Pulmonary artery endothelial cell (primary cell): ENCODE measurements around the gene SMARCA2. TPM values are rescaled to one million over a fixed set of nuclear protein-coding genes. Genes with fewer than 3 reads are reported as not detected.
"Not testable (repeated sequence)": the region's sequence is repeated elsewhere in the genome, so short reads cannot be mapped to it uniquely, and the experiment has no call there.

Experiments
- DNase-seq: peaks from one replicate; pipeline ENCODE4 v3.0.0-alpha.2; 2011; ENCODE audit warnings: low read depth, low spot score
- total RNA-seq: library from RNA; depleted of rRNA; stranded (reverse); fragments of >200 nt; gene quantifications from 2 replicates; pipeline ENCODE4 v1.2.3, GENCODE V29; 2014

Gene SMARCA2
- total RNA-seq, 1 donor from 2014 or later: 47.3 TPM

- no peak for DNase-seq
Observed at GRCh38 chr9:2138646-2139045, 123.5 kb downstream of the SMARCA2 start.

DNA sequence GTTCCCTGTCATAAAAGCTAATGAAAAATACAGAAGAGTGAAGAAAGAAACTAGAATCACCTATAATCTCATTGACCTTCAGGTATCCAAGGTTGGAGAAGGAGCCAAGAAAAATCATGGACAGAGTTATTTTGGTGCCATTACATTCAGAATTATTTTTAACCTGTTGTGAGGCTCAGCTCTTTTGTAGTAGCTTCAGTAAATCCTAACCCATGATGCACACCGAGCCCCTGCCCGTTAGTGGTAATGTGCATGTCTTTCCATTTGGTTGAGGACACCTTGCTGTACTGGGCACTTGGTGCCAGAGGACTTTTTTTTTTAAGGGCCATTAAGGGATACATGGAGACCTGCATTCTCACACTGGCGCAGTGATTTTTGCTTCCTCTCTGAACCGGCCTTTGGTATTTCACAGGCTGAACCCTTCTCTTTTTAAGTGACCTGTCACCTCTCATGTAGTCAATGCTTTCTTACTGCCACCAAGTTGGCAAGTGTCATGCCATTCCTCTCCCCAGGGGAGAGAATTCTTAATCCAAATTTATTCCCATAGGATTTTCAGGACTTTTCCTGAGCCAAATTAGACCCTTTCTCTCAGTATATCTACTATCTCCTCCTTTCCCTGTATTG, 125.6 kb downstream of the SMARCA2 start:
- no peak for DNase-seq

GRCh38 chr9:2142212-2142611, 127.1 kb downstream of the SMARCA2 start:
- DNase-seq: no peak

DNA sequence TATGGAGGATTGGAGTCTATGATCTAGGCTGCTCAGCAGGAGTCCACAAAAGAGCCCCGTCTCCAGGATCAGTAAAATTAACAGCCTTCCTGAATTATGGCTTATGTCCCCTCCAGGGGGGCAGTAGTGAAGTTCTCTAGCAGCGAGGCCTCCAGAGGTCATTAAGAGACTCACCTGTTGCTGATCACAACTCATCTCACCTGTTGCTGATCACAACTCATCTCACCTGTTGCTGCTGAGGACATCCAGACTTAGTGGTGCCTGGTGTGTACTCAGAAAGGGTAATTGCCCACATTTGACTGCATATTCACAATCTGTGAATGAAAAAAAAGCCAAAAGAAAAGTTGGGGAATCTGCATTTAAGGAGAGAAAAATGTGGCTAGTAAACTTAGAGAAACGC, 129.5 kb downstream of the SMARCA2 start:
- DNase-seq: no peak

GRCh38 chr9:2145746-2146145, 130.6 kb downstream of the SMARCA2 start:
- no peak for DNase-seq

- not testable (repeated sequence) for DNase-seq
Observed at GRCh38 chr9:2146700-2147099, 131.6 kb downstream of the SMARCA2 start.

DNA sequence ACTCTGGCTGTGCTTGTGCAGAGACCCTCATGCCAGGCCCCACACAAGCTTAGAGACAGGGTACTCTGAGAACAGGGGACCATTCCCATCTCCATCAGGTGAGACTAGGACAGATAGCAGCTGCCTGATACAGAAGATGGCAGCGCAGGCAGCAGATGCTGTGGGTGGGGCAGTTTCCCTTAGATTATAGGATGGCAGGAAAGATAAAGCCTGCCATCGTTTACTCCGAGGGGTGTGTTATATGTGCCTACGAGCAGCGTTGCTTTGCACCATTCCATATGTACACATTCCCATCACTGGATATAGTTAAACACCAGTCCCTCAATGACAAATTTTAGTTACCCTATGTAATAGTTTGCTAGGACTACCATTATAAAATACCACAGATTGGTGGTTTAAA, 135.2 kb downstream of the SMARCA2 start:
- no peak for DNase-seq

DNA sequence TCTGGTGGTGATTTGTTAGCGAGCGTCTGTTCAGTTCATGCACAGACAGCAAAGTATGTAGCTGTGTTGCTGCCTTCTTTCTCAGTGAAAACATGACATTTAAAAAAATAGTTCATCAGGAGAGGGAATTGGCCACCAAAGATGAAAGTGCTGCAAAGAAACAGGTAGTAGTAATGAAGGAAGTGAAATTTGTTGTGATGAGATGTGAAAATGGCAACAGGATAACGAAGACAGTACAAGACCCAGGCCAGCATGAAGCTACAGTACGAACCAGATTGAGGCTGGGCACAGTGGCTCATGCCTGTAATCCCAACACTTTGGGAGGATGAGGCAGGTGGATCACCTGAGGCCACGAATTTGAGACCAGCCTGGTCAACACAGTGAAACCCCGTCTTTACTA, 136.0 kb downstream of the SMARCA2 start:
- no peak for DNase-seq

DNA sequence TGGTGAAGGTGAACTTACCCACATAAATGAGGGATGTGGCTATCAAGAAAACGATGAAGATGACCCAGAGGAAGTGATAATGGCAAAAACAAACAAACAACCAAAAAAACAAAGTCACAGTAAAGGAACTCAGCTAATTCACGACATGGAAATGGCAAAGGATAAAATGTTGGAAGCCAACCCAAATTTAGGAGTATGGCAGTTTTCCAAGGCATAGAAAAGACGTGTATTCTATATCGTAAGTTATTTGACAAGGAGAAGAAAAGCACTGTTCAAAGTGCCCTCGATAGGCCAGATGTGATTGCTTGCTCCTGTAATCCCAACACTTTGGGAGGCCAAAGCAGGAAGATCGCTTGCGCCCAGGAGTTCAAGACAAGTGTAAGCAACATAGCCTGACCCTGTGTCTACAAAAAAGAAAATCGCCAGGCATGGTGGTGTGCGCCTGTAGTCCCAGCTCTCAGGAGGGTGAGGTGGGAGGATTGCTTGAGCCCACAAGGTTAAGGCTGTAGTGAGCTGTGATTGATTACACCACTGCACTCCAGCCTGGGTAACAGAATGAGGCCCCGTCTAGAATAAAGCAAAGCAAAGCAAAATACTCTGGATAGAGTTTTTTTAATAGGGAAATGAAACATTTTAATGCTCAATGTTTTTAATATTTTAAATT, 138.0 kb downstream of the SMARCA2 start:
- no peak for DNase-seq

GRCh38 chr9:2153630-2154217, 138.6 kb downstream of the SMARCA2 start:
- no peak for DNase-seq

- no peak for DNase-seq
Observed at GRCh38 chr9:2154731-2155130, 139.6 kb downstream of the SMARCA2 start.

GRCh38 chr9:2155966-2156365, 140.8 kb downstream of the SMARCA2 start:
- DNase-seq: no peak

DNA sequence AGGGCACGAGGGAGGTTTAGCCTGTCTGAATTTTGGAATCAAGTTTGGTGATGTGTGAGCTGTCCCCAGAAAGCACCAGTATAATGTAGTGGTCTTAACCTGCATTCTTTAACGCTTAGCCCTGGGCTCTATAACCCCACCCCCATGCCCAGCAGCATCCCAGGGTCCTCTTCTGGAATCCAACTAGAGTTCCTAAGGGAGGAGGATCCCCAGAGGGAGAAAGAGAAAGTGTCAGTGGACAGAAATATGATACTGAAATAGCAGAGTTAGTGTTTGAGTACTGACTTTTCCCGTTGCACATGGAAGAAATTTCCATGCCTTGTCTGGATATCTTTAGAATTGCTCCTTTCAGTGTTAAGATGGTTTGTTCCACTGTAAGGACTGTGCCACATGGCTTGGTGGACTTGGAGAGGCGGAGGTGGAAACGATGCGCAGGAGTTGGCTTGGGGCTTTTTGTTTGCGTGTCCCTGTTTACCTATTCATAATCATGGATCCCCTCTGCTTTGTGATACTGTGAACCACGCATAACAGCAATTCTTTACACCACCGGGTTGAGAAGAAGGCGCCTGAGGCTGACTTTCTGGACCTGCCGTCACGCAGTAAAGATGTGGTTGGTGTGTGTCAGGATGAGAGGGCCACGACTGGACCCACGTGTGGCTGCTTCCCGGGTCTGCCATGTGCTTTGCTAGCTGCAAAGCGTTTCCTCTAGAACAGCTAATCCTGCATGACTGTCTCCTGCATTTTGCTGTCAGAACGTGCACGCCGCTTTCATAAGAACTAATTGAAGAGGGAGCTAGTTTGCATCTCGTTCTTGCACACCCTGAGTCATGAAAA, 142.3 kb downstream of the SMARCA2 start:
- DNase-seq: no peak

- peak; percentile 35 for DNase-seq
Observed at GRCh38 chr9:2158111-2158610, 143.0 kb downstream of the SMARCA2 start.

- no peak for DNase-seq
Observed at GRCh38 chr9:2158766-2159430, 143.8 kb downstream of the SMARCA2 start.

DNA sequence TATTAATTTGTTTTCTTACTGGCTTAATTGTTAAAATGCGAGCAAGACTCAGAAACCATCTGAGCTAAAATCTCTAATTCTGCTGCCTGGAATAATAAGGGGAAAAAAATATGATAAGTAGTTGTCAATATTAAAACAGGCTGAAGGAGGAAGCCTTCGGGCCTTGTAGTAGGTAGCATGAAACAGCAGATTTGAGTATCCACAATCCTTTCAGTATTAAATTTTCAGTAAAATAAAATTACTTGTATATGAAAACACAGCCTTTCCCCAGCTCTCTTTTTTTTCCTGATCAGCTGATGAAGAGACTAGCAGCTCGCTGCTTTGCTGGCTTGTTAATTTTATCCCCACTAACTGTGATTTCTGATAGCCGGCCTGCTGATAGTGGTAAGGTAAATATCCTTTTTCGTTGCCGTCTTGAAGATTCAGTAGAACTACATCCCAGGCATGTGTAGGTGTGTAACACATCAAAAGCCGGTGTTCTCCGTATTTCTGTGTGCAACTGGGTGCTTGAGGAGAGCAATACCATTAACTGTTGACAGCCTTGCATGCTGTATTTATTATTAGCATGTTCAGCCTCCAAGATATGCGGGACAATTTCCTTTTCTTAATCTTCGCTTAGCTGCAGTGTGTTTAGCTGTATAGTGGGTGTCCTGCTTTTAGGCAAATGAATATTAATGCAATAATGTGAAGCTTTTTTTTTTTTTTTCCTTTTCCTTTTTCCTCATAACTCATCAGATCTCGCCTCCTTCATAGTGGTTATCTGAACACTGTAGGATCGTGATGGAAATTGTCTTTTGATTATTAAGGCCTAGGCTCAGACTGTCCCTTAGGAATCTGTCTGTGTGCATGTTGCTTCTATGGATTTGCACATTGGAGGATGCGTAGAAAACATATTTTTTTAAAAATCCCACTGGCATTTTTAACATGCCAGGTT, 144.6 kb downstream of the SMARCA2 start:
- no peak for DNase-seq

DNA sequence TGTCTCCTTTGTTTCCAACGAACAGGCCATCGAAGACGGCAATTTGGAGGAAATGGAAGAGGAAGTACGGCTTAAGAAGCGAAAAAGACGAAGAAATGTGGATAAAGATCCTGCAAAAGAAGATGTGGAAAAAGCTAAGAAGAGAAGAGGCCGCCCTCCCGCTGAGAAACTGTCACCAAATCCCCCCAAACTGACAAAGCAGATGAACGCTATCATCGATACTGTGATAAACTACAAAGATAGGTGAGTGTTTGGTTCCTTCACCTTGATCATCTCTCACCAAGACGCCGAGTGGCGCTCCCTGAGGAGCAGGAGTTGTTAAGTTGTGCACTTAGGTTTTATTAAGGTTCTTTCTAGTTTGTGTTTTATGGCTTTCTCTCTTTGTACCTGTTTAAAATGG, 146.5 kb downstream of the SMARCA2 start:
- no peak for DNase-seq

GRCh38 chr9:2163231-2163885, 148.2 kb downstream of the SMARCA2 start:
- no peak for DNase-seq

GRCh38 chr9:2164268-2164667, 149.1 kb downstream of the SMARCA2 start:
- no peak for DNase-seq

DNA sequence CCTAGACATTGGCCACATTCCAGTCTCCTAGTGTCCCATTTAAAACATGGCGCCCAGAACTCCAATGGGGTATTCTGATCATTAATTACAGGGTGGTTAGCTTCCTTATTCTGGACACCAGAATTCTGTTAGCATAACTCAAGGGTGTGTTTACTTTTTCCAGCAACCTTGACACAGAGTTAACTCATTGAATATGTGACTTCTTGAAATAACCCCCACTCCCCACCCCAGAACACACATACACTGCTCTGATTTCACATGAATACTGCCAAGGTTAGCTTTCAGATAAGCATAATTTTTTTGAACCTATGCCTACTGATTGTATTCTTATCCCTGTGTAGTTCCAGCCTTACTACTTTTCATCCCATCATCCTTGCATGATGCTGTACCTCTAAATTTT, 151.1 kb downstream of the SMARCA2 start:
- no peak for DNase-seq
